Astrocyte (in vitro differentiated cells and primary cell): ENCODE results near the gene SGMS2.

Source experiments
- CTCF ChIP-seq: IDR thresholded peaks from 2 replicates; pipeline ENCODE4 v1.5.1; 2011; ENCODE audit warnings: low read depth, mild to moderate bottlenecking, inconsistent platforms, low read length, moderate library complexity; ENCODE audit not compliant: insufficient read depth
- EZH2 ChIP-seq: IDR thresholded peaks from 2 replicates; pipeline ENCODE4 v1.6.1; 2012; ENCODE audit warnings: mild to moderate bottlenecking, low read length, inconsistent platforms; ENCODE audit not compliant: insufficient read depth

DNA sequence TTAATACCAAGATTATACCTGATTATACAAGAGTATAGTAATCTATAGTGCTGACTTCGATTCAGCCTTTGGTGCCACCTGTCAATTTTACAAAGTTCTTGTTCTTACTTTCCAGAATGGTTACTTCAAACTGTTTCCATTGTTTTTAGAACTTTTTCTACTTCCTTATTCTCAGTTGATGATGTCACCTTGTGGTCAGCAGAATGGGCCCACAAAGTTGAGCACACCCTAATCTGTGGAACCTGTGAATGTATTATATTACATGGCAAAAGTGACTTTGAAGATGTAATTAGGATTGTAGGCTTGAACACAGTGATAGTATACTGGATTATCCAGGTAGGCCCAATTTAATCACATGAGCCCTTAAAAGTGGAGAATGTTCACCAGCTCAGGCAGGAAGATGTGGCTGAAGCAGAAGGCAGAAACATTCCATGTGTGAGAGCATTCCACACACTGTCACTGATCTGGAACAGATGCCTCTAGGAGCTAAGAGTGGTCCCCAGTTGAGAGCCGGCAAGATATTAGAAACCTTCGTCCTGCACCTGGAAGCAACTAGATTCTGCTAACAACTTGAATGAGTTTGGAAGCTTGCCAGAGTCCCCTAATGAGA is 6.3 kb upstream of the SGMS2 start:
- no peak for TF ChIP-seq CTCF
- no peak for TF ChIP-seq EZH2
